AG04449 (cell line): ENCODE data around the gene TET2.

Experiments
- CTCF ChIA-PET: fragments of 350-600 bp; formaldehyde crosslinking; extraction: SDS; loops from one replicate; lab custom pipeline; 2021; ENCODE audit warnings: antibody characterized with exemption; lab: Yijun Ruan, JAX
- POLR2A ChIA-PET: fragments of 400-600, 350-600 bp; formaldehyde crosslinking; extraction: SDS; loops from one replicate; lab custom pipeline; 2020; ENCODE audit warnings: antibody characterized with exemption, inconsistent platforms; lab: Yijun Ruan, JAX
- DNase-seq: peaks from one replicate; pipeline ENCODE4 v3.0.0-alpha.2; 2010; ENCODE audit warnings: low read depth, low spot score
- H3K4me3 ChIP-seq: 2 replicates; pipeline ENCODE4 v1.5.1; 2011; ENCODE audit warnings: low read depth, mild to moderate bottlenecking, control low read depth, low read length
- TF ChIP-seq, protein P1 (sequence below): IDR thresholded peaks from one replicate; pipeline ENCODE4 v1.5.1; 2011; ENCODE audit warnings: mild to moderate bottlenecking, moderate library complexity, low read length, control low read depth, inconsistent platforms; ENCODE audit not compliant: insufficient read depth; ENCODE audit errors: missing control alignments

TET2 gene

DNA sequence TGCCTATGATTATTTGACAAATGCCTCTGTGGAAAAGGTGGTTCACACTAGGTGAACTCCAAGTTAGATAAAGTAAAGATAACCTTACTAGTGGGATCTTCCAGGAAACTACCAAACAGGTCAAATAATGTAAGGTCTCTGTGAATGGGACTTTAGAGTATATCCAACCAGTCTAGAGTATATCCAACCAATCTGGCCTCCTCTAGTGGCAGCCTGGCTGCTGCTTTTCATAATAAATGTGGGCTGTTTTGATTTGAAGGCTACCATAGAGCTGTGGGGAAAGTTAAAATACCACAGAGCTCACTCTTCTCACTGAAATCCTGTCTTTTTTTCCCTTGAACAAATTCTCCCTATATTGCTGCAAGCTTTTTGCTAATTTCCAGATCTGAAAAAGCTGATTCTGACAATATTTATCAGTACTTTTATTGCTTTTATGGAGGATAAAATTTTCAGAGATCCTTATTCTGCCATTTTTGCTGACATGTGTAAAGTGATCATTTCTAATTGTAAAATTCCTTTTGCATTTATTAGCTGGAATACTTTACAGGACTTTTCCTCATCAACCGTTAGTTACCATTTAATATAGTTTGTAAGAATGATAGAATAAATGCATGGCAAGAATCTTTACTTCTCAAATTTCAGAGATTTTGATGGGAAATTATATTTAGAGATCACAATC, 111.3 kb downstream of the TET2 start:
- TF ChIP-seq, protein P1, sequence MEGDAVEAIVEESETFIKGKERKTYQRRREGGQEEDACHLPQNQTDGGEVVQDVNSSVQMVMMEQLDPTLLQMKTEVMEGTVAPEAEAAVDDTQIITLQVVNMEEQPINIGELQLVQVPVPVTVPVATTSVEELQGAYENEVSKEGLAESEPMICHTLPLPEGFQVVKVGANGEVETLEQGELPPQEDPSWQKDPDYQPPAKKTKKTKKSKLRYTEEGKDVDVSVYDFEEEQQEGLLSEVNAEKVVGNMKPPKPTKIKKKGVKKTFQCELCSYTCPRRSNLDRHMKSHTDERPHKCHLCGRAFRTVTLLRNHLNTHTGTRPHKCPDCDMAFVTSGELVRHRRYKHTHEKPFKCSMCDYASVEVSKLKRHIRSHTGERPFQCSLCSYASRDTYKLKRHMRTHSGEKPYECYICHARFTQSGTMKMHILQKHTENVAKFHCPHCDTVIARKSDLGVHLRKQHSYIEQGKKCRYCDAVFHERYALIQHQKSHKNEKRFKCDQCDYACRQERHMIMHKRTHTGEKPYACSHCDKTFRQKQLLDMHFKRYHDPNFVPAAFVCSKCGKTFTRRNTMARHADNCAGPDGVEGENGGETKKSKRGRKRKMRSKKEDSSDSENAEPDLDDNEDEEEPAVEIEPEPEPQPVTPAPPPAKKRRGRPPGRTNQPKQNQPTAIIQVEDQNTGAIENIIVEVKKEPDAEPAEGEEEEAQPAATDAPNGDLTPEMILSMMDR: no peak
- no peak overlapping the region for H3K4me3 ChIP-seq
- DNase-seq: no peak
- ChIA-PET CTCF (interaction anchor here (1.1 kb wide), 1 partner anchor 11 kb away, joined by 3 read pairs; no protein-coding TSS in a partner anchor), POLR2A (no interaction called here)

DNA sequence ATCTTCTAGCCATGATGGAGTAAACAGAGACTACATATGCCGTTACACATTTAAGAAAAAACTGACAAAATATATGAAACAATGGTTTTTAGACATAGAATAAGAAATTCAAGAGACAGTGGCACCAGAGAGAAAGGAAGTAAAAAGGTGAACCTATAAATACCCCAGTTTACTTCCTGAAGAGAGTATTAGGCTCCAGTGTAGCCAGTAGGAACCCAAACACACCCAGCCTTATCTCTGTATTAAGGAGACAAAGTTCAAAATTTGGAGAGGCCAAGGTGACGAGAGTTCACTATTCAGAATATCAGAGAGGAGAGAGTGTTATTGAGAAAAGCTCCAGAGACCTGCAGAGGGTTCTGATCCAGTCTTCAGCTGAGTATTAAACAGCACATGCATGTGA, 119.0 kb downstream of the TET2 start:
- H3K4me3 ChIP-seq: no peak overlapping the region
- CTCF ChIA-PET: no interaction called here
- DNase-seq: no peak
- TF ChIP-seq, protein P1: no peak
- POLR2A ChIA-PET: no interaction called here

DNA sequence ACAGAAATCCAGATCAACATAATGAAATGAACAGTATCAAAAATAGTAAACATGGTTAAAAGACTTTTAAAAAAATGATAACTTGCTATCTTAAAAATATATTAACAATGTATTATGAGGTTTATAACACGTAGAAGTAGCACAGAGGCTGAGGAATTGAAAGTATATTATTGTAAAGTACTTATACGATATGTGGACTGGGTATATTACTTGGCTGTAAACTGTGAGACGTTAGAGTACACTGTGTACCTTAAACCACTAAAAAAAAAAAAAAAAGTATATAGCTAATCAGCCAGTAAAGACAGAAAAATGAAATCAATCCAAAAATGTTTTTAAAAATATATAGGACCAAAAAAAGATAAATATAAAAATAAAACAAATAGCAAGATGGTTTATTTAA, 120.6 kb downstream of the TET2 start:
- no peak overlapping the region for H3K4me3 ChIP-seq
- CTCF ChIA-PET: no interaction called here
- POLR2A ChIA-PET: no interaction called here
- TF ChIP-seq, protein P1: no peak
- DNase-seq: no peak

DNA sequence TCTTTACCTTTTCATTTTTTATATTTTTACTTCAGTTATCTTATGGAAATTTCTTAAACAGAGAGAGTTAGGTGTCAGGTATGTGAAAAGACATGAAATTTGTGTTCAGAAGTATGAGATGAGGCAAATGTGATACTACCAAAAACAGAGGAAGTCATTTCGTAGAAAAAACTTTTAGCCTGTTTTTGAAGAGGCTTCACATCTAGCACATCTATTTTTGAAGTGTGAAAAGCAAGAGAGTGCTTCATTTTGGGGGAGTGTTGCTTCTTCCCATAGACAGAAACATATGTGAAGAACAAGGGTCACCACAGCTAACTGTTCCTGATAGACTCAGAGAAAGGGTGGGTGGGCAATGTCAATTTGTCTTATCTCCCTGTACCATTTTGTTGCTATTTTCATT, 125.3 kb downstream of the TET2 start:
- ChIA-PET POLR2A (no interaction called here), CTCF (interaction anchor here (1.2 kb wide), 1 partner anchor 17 kb away, joined by 3 read pairs; no protein-coding TSS in a partner anchor)

DNA sequence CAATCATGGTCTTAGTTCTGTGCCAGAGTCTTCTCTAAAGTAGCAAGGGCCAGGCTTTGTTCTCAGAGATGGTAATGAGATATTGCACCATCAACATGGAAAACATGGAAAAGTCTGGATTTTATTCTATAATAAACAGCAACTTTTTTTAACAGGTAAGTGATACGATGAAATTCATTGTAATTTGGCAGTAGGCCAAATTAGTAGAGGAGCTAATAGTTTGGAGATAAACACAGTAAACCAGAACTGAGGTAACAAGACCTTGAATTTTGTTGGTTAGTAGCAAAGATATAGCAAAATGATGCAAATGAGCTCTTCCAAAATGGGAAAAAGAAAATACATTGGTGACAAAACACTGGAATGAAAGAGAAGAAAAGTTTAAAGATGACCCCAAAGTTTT, 126.6 kb downstream of the TET2 start:
- ChIA-PET POLR2A (no interaction called here), CTCF (interaction anchor here (1.2 kb wide), 1 partner anchor 18 kb away, joined by 3 read pairs; no protein-coding TSS in a partner anchor)
- TF ChIP-seq, protein P1: no peak
- no peak overlapping the region for H3K4me3 ChIP-seq
- no peak for DNase-seq

More for the DNA sequence above, 125.3 kb downstream of the TET2 start:
- TF ChIP-seq, protein P1: no peak
- no peak for DNase-seq
- H3K4me3 ChIP-seq: no peak overlapping the region

DNA sequence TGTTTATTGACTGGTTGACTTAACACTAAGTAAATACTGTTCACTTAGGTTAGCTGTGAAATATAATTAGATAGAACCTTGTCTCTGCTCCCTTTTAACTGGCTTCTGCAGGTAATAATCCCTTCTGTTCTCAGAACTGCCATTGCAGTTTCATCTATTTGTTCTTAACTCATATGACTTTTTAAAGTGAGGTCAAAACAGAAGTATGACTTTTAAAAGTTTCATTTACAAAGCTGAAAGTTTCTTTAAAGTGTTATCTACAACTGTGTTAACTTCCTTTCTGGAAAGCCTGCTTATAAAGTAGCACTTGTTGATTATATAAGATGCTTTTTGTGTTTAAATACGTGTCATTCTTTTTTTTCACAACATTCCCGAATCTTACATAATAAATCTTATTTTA, 127.4 kb downstream of the TET2 start:
- TF ChIP-seq, protein P1: no peak
- no peak for DNase-seq
- ChIA-PET CTCF (no interaction called here), POLR2A (no interaction called here)
- H3K4me3 ChIP-seq: no peak overlapping the region
